Central memory CD8-positive, alpha-beta T cell (primary cell): ENCODE data around the gene LZTFL1.

Experiments
- ATAC-seq: fragments of 150-1000 bp; cut with Tn5 transposase; replicated peaks from 2 replicates; pipeline ENCODE4 v1.10.0; 2022; ENCODE audit warnings: mild to moderate bottlenecking, moderate FRiP score, moderate number of reproducible peaks; ENCODE audit not compliant: poor library complexity, severe bottlenecking; ENCODE audit errors: extremely low read depth
- DNase-seq, 2 donors: peaks; one replicate each; pipeline ENCODE4 v3.0.0; 2021; ENCODE audit warnings: low spot score in 2 of 2
- H3K27ac Mint-ChIP-seq: one replicate; pipeline ENCODE4 v1.8.0; 2022; ENCODE audit warnings: low read depth, mild to moderate bottlenecking, moderate library complexity, mixed read lengths
- H3K27me3 Mint-ChIP-seq: one replicate; pipeline ENCODE4 v1.8.0; 2022; ENCODE audit warnings: mixed read lengths
- H3K36me3 Mint-ChIP-seq: one replicate; pipeline ENCODE4 v1.8.0; 2022; ENCODE audit warnings: mild to moderate bottlenecking, moderate library complexity, mixed read lengths; ENCODE audit not compliant: insufficient read depth
- H3K4me1 Mint-ChIP-seq: one replicate; pipeline ENCODE4 v1.8.0; 2022; ENCODE audit warnings: mixed read lengths
- H3K4me3 Mint-ChIP-seq: one replicate; pipeline ENCODE4 v1.8.0; 2022; ENCODE audit warnings: mild to moderate bottlenecking, moderate library complexity, mixed read lengths
- H3K9me3 Mint-ChIP-seq: one replicate; pipeline ENCODE4 v1.8.0; 2022; ENCODE audit warnings: mixed read lengths

LZTFL1 gene

DNA sequence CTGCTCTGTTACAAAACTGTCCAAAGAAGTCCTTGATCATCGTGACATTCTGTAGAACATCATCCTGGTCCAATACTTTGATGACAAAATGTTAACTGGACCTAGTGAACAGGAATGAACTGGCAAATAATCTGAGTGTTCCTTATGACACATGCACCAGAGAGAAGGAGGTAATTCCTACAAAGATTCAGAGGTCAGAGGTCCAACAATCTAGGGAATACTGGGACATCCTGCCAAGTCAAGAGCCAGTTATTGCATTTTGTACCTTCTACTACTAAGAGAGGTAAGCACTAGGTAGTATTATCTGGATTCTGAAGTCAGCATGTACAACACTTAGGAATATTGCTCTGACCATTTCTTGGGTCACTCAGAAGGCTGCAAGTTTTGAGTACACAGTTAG is 20.8 kb downstream of the LZTFL1 start:
- peaks cover 6% of the 10 kb centered on the region for H3K36me3 Mint-ChIP-seq
- H3K4me1 Mint-ChIP-seq, result no peaks in the 10 kb centered on the region
- no peak overlapping the region for H3K27ac Mint-ChIP-seq
- no peak overlapping the region for H3K4me3 Mint-ChIP-seq
- H3K9me3 Mint-ChIP-seq, result no peaks in the 10 kb centered on the region
- DNase-seq (no peak), ATAC-seq (no peak)
- no peaks in the 10 kb centered on the region for H3K27me3 Mint-ChIP-seq

DNA sequence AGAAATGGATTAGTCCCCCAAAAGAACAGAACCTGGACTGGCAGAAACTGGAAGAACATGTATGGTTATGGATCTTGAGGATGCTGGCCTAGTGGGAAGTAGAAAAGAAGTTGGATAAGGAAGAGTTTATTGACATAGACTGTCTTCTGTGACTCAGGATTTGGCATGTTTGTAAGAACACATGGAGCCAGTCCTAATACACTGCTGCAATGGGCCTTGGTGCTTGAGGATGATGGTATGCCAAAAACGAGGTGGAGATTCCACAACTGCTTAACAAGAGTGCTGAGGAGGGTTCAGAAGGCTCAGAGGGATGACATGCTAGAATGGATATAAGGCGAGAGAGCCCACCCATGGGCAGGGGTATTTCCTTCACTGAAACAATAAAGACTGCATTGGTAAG is 22.4 kb downstream of the LZTFL1 start:
- Mint-ChIP-seq H3K36me3 (peaks cover 5% of the 10 kb centered on the region), H3K9me3 (no peaks in the 10 kb centered on the region), H3K27me3 (no peaks in the 10 kb centered on the region), H3K27ac (no peak overlapping the region), H3K4me3 (no peak overlapping the region), H3K4me1 (no peaks in the 10 kb centered on the region)
- DNase-seq (no peak), ATAC-seq (no peak)

DNA sequence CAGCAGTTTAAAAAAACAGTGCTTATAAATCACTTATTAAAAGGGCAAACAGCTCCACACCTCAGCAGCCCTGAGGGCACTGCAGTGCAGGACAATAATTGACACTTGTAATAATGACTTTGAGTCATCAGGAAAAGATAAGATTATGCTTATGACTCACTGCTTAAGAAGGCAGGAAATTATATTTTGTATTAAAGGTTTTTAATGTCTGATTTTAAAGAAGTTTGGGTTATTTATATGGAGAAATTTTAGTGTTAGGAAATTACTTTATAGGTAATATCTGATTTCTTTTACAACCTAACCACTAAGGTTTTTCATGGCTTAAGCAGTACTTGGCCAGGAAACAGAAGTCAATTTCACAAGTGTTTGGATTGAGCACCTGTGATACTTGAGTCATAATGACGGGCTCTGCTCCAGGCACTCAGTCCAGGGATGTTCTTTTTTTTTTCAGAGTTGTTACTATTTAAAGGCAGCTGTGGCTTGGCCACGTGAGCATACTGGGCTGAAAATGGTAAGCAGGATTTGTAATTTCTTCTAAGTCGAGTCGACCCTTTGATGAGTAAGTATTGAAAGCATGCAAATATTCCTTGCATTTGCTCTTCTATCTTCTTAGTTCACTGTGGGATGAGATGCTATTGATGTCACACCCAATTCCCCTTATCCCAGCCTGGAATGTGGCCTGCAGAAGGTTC is 23.9 kb downstream of the LZTFL1 start:
- H3K36me3 Mint-ChIP-seq, result peaks cover 3% of the 10 kb centered on the region
- no peak overlapping the region for H3K4me3 Mint-ChIP-seq
- no peaks in the 10 kb centered on the region for H3K4me1 Mint-ChIP-seq
- ATAC-seq (no peak), DNase-seq (no peak)
- H3K27me3 Mint-ChIP-seq, result no peaks in the 10 kb centered on the region
- H3K9me3 Mint-ChIP-seq, result no peaks in the 10 kb centered on the region
- H3K27ac Mint-ChIP-seq, result no peak overlapping the region

DNA sequence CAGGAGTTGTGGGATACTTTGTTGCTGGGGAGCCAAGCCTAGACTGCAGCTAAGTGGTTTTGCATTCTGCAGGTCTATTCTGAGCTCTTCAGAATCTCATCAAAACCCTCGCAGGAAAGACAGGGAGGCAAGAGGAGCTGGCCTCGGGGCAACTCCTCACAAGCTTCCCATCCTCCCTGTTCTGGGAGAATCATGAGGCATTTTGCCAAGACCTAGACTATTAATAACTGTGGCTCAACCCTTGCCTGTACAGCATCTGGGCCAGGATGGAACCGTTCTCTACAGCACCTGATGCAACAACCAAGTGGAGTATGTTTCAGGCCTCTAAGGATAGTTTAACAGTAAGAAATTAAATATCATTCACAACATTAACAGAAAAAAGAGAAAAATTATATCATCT is 25.4 kb downstream of the LZTFL1 start:
- Mint-ChIP-seq H3K4me3 (no peak overlapping the region), H3K27ac (no peak overlapping the region), H3K27me3 (no peaks in the 10 kb centered on the region), H3K9me3 (no peaks in the 10 kb centered on the region), H3K4me1 (no peaks in the 10 kb centered on the region), H3K36me3 (peaks cover 1% of the 10 kb centered on the region)
- DNase-seq (no peak), ATAC-seq (no peak)

DNA sequence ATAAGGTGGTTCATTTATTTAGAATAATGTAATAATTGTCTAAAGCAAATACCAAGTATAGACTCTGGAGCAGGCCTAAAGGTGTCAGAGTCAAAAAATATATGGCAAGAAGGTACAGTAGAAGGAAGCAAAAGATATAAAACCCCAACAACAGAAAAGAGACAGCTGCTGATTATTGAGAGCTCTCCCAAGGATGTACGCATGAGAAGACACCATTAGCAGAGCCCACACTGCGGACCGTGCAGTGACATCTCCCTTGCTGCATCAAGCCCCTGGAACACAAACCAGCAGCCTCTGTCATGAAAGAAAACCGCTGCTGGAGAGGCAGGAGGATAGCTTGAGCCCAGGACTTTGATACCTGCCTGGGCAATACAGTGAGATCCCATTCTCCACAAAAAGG is 27.6 kb downstream of the LZTFL1 start:
- H3K36me3 Mint-ChIP-seq, result peaks cover 1% of the 10 kb centered on the region
- H3K27me3 Mint-ChIP-seq, result no peaks in the 10 kb centered on the region
- ATAC-seq, result no peak
- H3K27ac Mint-ChIP-seq, result no peak overlapping the region
- H3K4me1 Mint-ChIP-seq, result no peaks in the 10 kb centered on the region
- H3K9me3 Mint-ChIP-seq, result no peaks in the 10 kb centered on the region
- DNase-seq, result no peak
- H3K4me3 Mint-ChIP-seq, result no peak overlapping the region

DNA sequence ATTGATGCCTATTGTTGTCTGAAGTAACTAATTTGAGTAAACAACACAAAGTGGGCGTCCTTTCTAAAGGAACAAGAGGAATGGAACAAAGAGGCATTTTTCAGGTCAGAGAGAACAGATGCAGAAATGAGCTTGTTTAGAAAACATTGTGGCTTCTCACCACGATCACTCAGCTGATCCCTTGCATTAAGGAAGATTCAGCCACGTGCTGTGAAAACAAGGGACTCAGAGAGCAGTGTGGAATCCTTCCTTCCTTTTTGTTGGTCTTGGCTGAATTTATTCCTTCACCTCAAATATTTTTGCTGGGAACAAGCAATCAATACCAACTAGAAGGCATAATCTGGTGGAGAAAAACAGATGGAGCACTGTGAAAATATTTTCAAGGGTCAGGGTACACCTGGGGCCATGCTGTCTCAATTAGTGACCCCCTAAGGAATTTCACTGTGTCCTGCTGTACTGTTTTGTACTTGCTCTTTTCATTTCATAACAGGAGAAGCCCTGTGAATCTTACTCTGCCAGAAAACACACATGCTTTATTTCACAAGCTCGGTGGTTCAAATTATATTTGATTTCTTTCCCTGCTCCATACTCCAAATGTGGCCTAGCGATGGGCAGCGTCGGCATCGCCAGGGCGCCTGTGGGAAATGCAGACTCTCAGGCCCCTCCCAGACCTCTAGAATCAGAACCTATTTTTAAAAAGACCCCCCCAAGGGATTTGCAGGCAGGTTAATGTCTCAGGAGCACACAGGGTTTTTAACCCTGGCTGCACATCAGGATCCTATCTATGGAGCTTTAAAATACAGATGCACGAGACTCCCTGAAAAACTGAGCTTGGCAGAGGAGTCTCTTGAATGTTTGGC is 34.0 kb downstream of the LZTFL1 start:
- Mint-ChIP-seq H3K9me3 (no peaks in the 10 kb centered on the region), H3K27ac (no peak overlapping the region), H3K4me3 (no peak overlapping the region), H3K4me1 (peaks cover 5% of the 10 kb centered on the region), H3K36me3 (no peaks in the 10 kb centered on the region), H3K27me3 (no peaks in the 10 kb centered on the region)
- ATAC-seq (no peak), DNase-seq (no peak)

DNA sequence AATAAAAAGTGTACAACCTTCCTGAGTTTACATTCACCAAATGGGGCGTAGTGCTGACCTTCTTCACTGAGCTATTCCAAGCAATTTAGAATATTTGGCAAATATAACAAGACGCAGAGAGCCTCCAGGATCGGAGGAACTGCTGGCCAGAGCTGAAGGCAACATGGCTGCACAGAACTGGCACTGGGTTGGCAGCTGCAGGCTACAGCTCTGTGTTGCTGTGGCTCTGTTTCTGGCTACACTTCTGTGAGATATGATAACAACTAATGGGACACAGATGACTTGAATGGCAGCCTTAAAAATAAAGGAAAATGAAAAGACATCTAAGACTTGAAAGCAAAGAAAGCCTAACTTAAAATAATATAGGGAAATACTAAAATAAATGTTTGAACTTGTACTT is 34.8 kb downstream of the LZTFL1 start:
- DNase-seq (no peak), ATAC-seq (no peak)
- no peak overlapping the region for H3K27ac Mint-ChIP-seq
- H3K27me3 Mint-ChIP-seq, result no peaks in the 10 kb centered on the region
- no peaks in the 10 kb centered on the region for H3K36me3 Mint-ChIP-seq
- no peaks in the 10 kb centered on the region for H3K9me3 Mint-ChIP-seq
- H3K4me3 Mint-ChIP-seq, result no peak overlapping the region
- H3K4me1 Mint-ChIP-seq, result peaks cover 5% of the 10 kb centered on the region

DNA sequence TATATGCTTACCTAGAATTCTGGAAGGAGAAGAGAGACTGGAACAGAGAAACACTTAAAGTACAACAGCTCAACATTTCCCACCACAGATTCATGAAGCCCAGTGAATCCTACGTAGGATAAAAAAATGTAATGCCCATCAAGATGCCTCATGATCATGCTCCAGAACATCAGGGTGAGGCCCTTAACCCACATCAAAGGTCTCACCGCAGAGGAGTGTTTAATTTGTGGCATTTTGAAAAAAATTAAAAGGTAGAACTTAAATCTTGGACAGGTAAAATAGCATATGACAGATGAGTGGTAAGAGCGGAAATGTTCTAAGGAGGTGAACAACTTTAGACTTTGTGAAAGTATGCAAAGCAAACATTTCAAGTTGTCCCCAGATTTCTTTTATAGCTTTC is 35.8 kb downstream of the LZTFL1 start:
- Mint-ChIP-seq H3K4me3 (no peak overlapping the region), H3K27me3 (no peaks in the 10 kb centered on the region), H3K36me3 (no peaks in the 10 kb centered on the region), H3K27ac (no peak overlapping the region), H3K9me3 (no peaks in the 10 kb centered on the region), H3K4me1 (peaks cover 5% of the 10 kb centered on the region)
- ATAC-seq (no peak), DNase-seq (no peak)

DNA sequence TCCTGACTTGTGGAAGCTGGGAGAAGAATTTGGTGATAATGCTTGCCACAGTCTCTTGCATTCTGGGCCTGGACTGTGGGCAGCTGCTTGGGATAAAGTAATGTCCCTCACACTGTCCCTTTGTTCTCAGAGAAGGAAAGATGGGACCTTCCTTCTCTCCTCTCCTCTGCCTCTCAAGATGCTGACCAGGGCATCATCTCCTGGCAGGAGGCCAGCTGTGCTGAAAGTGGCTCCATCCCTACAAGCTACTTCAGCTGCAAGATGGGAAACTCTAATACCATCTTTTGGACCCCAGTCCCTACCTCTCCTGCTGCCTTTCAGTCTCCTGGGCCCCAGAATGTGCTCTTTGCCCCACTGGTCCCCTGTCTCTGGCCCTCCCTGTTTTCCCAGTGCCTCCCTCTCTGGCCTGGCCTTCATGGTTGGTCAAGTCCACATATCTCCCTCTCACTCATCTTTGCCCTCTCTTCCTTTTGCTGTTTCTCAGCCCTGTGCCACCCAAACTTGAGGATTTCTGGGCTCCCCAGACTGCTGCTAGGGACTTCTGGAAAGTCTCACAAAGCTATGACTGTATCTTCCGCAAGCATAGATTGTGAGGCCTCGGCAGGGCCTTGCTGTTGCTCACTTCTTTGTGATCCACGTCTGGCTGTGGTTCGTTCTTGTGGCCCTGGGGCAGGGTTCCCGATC is 38.5 kb downstream of the LZTFL1 start:
- no peak for DNase-seq
- peaks cover 16% of the 10 kb centered on the region for H3K27me3 Mint-ChIP-seq
- H3K27ac Mint-ChIP-seq, result no peak overlapping the region
- ATAC-seq, result no peak
- H3K4me1 Mint-ChIP-seq, result peaks cover 5% of the 10 kb centered on the region
- no peak overlapping the region for H3K4me3 Mint-ChIP-seq
- H3K9me3 Mint-ChIP-seq, result no peaks in the 10 kb centered on the region
- no peaks in the 10 kb centered on the region for H3K36me3 Mint-ChIP-seq

DNA sequence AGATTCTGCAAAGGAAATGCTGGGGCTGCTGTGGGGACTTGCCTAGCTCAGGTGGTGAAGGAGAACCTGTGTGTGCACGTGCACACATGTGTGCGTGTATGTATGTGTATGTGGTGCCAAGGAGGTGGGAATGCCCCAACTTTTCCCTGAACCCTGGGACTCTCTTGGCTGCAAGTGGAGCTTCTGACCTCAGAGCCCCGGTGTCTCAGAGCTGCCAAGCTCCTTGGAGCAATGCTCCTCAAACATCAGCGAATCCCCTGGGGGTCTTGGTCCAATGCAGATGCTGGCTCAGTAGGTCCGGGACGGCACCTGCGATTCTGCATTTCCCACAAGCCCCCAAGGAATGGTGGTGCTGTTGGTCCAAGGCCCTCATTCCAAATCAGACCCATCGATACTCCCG is 39.8 kb downstream of the LZTFL1 start:
- peaks cover 24% of the 10 kb centered on the region for H3K27me3 Mint-ChIP-seq
- H3K4me3 Mint-ChIP-seq, result no peak overlapping the region
- H3K36me3 Mint-ChIP-seq, result no peaks in the 10 kb centered on the region
- H3K4me1 Mint-ChIP-seq, result peaks cover 5% of the 10 kb centered on the region
- ATAC-seq (no peak), DNase-seq (no peak)
- no peaks in the 10 kb centered on the region for H3K9me3 Mint-ChIP-seq
- no peak overlapping the region for H3K27ac Mint-ChIP-seq

DNA sequence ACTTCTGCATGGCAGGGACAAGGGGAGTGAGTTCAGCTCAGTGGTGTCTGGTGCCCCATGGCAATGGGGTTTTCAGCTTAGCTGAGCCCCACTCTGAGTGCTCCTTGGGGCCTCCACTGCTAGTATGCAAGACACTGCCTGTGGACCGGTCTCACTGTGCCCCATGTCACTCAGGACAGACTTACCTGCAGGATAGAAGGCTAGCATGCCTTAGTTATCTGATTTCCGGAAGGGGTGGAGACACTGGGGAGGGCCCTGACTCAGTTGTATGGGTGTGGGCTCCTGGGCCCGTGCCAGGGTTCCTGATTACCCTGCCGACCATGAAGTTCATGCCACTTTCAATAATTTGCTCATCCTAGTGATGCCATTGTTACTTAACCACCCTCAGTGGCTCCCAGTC is 41.3 kb downstream of the LZTFL1 start:
- H3K4me3 Mint-ChIP-seq, result no peak overlapping the region
- H3K4me1 Mint-ChIP-seq, result peaks cover 10% of the 10 kb centered on the region
- peaks cover 38% of the 10 kb centered on the region for H3K27me3 Mint-ChIP-seq
- H3K9me3 Mint-ChIP-seq, result no peaks in the 10 kb centered on the region
- H3K27ac Mint-ChIP-seq, result no peak overlapping the region
- DNase-seq (no peak), ATAC-seq (no peak)
- H3K36me3 Mint-ChIP-seq, result no peaks in the 10 kb centered on the region

DNA sequence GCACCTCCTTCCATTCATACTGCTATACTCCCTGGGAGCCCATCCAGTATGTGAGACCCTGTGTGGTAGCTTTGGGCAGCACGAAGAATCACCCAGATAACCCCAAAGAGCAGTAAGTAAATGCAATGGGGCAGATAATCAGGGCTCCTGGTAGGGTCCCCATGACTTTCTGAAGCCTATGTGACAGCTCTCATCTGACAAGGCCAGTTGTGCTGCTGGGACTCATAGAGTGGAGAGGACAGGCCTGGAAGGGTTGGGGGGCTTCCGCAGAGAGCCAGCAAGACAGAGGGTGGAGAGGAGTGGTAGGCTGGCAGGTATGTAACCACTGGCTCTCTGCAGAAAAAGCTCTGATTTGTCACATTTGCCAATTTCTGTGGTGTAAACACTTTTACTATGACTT is 42.3 kb downstream of the LZTFL1 start:
- Mint-ChIP-seq H3K9me3 (no peaks in the 10 kb centered on the region), H3K36me3 (no peaks in the 10 kb centered on the region), H3K27me3 (peaks cover 49% of the 10 kb centered on the region), H3K4me3 (no peak overlapping the region), H3K27ac (no peak overlapping the region), H3K4me1 (peaks cover 15% of the 10 kb centered on the region)
- DNase-seq (no peak), ATAC-seq (no peak)

DNA sequence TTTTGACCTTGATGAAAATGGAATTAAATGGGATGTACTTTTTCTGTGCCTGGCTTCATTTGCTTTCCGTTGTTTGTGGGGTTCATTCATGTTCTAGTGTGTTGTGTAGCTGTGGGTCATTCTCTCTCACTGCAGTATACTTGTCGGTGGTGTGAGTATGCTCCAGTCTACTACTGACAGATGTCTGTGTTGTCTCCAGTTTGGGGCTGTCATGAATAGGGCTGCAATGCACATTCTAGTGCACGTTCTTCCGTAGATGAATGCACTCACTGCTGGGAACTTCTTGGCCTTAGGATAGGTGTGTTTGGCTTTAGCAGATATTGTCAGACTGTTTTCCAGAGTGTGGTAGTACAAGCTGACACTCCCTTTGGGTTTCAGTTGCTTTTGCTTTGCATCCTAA is 43.9 kb downstream of the LZTFL1 start:
- H3K9me3 Mint-ChIP-seq, result no peaks in the 10 kb centered on the region
- DNase-seq (no peak), ATAC-seq (no peak)
- H3K27ac Mint-ChIP-seq, result no peak overlapping the region
- H3K27me3 Mint-ChIP-seq, result peaks cover 61% of the 10 kb centered on the region
- H3K4me1 Mint-ChIP-seq, result peaks cover 15% of the 10 kb centered on the region
- no peak overlapping the region for H3K4me3 Mint-ChIP-seq
- no peaks in the 10 kb centered on the region for H3K36me3 Mint-ChIP-seq
